GM12875 (cell line): ENCODE data around the gene OR4N2.
"Not testable (repeated sequence)": the region's sequence is repeated elsewhere in the genome, so short reads cannot be mapped to it uniquely, and the experiment has no call there.

Source experiments
- H3K4me3 ChIP-seq: one replicate; pipeline ENCODE4 v1.5.1; 2011; ENCODE audit warnings: low read depth, low read length, control low read depth
- TF ChIP-seq, protein P1 (sequence below): IDR thresholded peaks from 2 replicates; pipeline ENCODE4 v1.5.1; 2011; ENCODE audit warnings: low read depth, mild to moderate bottlenecking, control low read depth, inconsistent platforms, low read length, moderate library complexity, borderline replicate concordance; ENCODE audit not compliant: insufficient read depth

Gene OR4N2

DNA sequence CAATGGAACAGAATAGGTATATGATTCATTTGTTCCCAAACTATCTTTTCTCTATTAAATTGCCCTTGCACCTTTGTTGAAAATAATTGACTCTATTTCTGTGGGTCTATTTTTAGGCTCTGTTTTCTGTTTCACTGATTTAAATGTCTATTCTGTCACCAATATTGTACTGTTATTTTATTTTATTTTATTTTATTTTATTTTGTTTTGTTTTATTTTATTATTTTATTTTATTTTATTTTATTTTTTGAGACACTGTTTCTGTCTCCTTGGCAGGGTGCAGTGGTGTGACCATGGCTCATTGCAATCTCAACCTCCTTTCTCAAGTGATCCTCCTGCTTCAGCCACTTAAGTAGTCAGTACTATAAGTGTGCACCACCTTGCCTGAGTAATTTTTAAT, 34.9 kb downstream of the OR4N2 start:
- no peak overlapping the region for H3K4me3 ChIP-seq
- TF ChIP-seq, protein P1, sequence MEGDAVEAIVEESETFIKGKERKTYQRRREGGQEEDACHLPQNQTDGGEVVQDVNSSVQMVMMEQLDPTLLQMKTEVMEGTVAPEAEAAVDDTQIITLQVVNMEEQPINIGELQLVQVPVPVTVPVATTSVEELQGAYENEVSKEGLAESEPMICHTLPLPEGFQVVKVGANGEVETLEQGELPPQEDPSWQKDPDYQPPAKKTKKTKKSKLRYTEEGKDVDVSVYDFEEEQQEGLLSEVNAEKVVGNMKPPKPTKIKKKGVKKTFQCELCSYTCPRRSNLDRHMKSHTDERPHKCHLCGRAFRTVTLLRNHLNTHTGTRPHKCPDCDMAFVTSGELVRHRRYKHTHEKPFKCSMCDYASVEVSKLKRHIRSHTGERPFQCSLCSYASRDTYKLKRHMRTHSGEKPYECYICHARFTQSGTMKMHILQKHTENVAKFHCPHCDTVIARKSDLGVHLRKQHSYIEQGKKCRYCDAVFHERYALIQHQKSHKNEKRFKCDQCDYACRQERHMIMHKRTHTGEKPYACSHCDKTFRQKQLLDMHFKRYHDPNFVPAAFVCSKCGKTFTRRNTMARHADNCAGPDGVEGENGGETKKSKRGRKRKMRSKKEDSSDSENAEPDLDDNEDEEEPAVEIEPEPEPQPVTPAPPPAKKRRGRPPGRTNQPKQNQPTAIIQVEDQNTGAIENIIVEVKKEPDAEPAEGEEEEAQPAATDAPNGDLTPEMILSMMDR, result no peak

DNA sequence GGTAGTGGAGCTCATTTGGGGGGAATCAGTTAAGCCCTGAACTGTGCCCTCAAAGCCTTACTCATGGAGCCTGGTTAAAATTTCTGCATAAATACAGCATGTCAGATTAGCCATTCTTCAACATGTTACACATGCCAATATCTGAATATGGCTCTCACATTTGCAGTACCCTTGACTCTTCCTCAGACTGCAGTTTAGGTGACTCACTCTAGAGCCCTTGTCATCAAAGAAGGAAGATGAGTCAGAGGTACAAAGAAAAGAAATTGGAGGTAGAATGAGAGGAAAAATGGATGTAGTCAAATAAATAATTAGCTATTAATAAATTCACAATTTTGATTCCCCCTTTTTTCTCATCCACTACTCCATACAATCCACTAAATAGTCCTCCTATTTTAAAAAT, 47.8 kb downstream of the OR4N2 start:
- TF ChIP-seq, protein P1, result no peak
- H3K4me3 ChIP-seq, result no peak overlapping the region

DNA sequence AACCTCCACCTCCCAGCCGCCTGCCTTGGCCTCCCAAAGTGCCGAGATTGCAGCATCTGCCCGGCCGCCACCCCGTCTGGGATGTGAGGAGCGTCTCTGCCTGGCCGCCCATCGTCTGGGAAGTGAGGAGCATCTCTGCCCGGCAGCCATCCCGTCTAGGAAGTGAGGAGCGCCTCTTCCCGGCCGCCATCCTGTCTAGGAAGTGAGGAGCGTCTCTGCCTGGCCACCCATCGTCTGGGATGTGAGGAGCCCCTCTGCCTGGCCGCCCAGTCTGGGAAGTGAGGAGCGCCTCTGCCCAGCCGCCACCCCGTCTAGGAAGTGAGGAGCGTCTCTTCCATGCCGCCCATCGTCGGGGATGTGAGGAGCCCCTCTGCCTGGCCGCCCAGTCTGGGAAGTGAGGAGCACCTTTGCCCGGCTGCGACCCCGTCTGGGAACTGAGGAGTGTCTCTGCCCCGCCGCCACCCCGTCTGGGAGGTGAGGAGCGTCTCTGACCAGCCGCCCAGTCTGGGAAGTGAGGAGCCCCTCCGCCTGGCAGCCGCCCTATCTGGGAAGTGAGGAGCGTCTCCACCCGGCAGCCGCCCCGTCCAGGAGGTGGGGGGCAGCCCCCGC, 62.6 kb downstream of the OR4N2 start:
- not testable (repeated sequence) for H3K4me3 ChIP-seq

DNA sequence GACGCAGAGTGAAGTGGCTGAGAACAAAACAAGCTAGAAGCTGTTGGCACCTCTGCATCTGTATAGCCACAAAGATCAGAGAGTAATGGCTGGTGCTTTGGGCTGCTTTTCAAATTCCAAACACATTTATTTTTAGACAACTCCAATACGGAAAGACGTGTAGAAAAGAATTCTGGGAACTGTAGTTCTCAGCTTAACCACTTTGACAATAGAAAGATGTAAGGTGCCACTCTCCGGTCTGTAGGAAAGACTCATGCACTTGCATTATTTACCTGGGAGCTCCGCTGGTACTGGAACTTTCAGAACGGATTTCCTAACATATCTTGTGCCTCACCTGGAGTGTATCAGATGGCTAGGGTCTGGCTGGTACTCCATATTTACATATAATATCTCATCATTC, 69.6 kb downstream of the OR4N2 start:
- TF ChIP-seq, protein P1, result no peak
- H3K4me3 ChIP-seq, result no peak overlapping the region

DNA sequence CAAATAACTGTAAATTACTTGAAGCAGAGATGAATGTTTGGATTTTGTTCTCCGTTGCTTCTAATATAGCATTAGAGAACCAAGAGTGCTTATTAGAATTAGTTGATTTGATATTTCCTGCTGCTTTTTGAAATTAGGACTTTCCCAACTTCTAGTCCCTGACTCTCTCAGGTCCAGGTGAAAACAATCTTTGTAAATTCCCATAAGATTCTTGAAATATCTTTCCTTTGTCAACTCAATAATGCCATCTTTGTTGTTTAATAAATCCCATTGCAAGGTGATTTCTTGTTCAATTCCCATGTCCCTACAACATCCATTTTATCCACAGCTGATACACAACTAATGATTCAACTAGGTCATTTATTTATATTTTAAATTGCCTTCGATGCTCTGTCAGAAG, 71.3 kb downstream of the OR4N2 start, which contains the start of gene OR4K2:
Gene OR4K2 (plus strand): TSS at position 301 of the 400 bp plus-strand sequence. CDS start 1,126 bp downstream, outside the sequence.
- TF ChIP-seq, protein P1, result no peak
- H3K4me3 ChIP-seq, result no peak within 1 kb of the TSS

DNA sequence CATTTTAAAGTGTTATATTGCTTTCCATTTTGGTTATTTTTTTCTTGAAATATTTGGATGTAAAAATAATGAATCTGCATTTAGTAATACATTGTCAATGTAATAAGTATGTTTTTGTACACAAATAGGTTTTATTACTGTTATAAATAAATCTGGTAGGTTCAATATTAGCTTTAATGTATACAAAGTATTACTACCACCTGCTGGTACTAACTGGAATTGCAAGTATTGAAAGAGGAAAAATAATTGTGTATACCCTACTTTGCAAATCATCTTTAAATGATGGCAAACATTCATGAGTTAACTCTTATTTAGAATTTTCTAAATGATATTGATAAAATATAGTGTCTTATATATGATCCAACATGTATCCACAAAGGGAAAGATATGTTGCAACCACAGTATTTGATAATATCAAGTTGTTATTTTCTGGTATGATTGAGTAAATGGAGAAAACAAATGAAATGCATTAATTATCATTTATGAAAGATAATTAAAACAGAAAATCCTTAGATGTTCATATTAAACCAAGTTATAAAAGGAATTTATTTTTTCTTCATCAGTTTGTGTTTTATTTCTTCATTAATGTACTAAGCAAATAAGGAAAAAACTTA, 74.6 kb downstream of the OR4N2 start:
- H3K4me3 ChIP-seq, result no peak overlapping the region
- TF ChIP-seq, protein P1, result peak; percentile 30; the same call in 1 of the 2 replicates
